ENCODE measurements around the gene MKRN2. TPM values are rescaled to one million over a fixed set of nuclear protein-coding genes. Genes with fewer than 3 reads are reported as not detected.

The MKRN2 gene
- total RNA-seq, 1 experiment from 2014 or later = 27.9 TPM

GRCh38 chr3:12512534-12513118 is 44.3 kb upstream of the MKRN2 start:
- Histone ChIP-seq H3K36me3 (ENCODE audit: control insufficient read depth in 1 of 2, insufficient read depth in 2 of 2, low read length in 2 of 2) (peaks cover 15 to 29% of the 10 kb centered on the region in 2 experiments; a peak in 3 of 4 replicates), H3K27me3 (ENCODE audit: insufficient read depth, low read length) (no peaks in the 10 kb centered on the region), H3K79me2 (ENCODE audit: insufficient read depth, low read length) (peaks cover 4% of the 10 kb centered on the region; the same call in 1 of the 2 replicates), H3K9me2 (ENCODE audit: insufficient read depth) (no peaks in the 10 kb centered on the region), H3K4me1 (ENCODE audit: control insufficient read depth in 1 of 2, insufficient read depth in 2 of 2, low read length in 2 of 2) (peaks cover 0 to 6% of the 10 kb centered on the region in 2 experiments; a peak in 2 of 4 replicates), H2AFZ (ENCODE audit: low read depth, low read length, poor library complexity, severe bottlenecking) (no peak overlapping the region), H3K27ac (ENCODE audit: low read depth, low read length) (no peak overlapping the region), H3K4me3 (replicated peaks in 1 of 2; ENCODE audit: low read depth in 1 of 2, low read length in 2 of 2) (no peak overlapping the region), H4K20me1 (ENCODE audit: insufficient read depth) (peaks cover 1% of the 10 kb centered on the region; the same call in 1 of the 2 replicates), H3K4me2 (ENCODE audit: low read length) (no peak overlapping the region), H3K9me3 (ENCODE audit: control insufficient read depth in 1 of 2, insufficient read depth in 1 of 2, low read depth in 1 of 2, low read length in 2 of 2) (no peaks in the 10 kb centered on the region), H3K9ac (ENCODE audit: low read length) (no peak overlapping the region)
- intact Hi-C loops (cut with micrococcal nuclease) = no loop called here
- CTCF ChIA-PET = interaction anchor here (2.2 kb wide), 1 partner anchor 17 kb away, joined by 9 read pairs; no protein-coding TSS in a partner anchor
- POLR2A ChIA-PET = no interaction called here
- RAD21 ChIA-PET (ENCODE audit: low non-redundant PET in 1 of 2, low total read pairs in 2 of 2, uncharacterized antibody in 2 of 2, unreplicated experiment in 2 of 2) = no interaction called here
- ATAC-seq = no peak
- TF ChIP-seq ATF3 (IDR thresholded peaks at IDR 0.05) (no peak), CTCF (IDR thresholded peaks at IDR 0.05 in 2 of 3, conservative IDR thresholded peaks at IDR 0.05 in 1 of 3; ENCODE audit: borderline replicate concordance in 1 of 3, insufficient read depth in 1 of 3, low read depth in 2 of 3, low read length in 2 of 3) (no peak), SIN3A (IDR thresholded peaks at IDR 0.05; ENCODE audit: low read depth) (no peak), FOSL1 (IDR thresholded peaks at IDR 0.05; ENCODE audit: low read depth) (no peak), ZFX (IDR thresholded peaks at IDR 0.05) (no peak), EZH2 (IDR thresholded peaks at IDR 0.05) (no peak), JUND (IDR thresholded peaks at IDR 0.05) (no peak), ZBTB33 (IDR thresholded peaks at IDR 0.05; ENCODE audit: extremely low read depth, insufficient replicate concordance, low read length) (no peak), TCF7L2 (IDR thresholded peaks at IDR 0.05; ENCODE audit: borderline replicate concordance, extremely low read depth, insufficient read depth, insufficient read length) (no peak), RAD21 (IDR thresholded peaks at IDR 0.05; ENCODE audit: low read depth) (no peak), MAX (IDR thresholded peaks at IDR 0.05) (no peak), EZH2phosphoT487 (IDR thresholded peaks at IDR 0.05; ENCODE audit: borderline replicate concordance) (no peak), EGR1 (IDR thresholded peaks at IDR 0.05; ENCODE audit: low read depth) (no peak), POLR2AphosphoS5 (IDR thresholded peaks at IDR 0.05; ENCODE audit: low read depth, low read length) (no peak), ELF1 (IDR thresholded peaks at IDR 0.05; ENCODE audit: borderline replicate concordance, low read depth) (no peak), SP1 (IDR thresholded peaks at IDR 0.05; ENCODE audit: low read depth) (no peak)
- DNase-seq (ENCODE audit: low read depth, low spot score) = no peak
- no TSS peak for BruUV-seq (replicated peaks)

All from HCT116 (cell line).